ENCODE measurements around the gene HLF. TPM values are rescaled to one million over a fixed set of nuclear protein-coding genes. Genes with fewer than 3 reads are reported as not detected.

The HLF gene
- total and polyA plus RNA-seq, 10 of the 15 experiments (the other 5 are each of a cell fraction or from before 2014, with no cell fraction given), result 0.01 to 0.33 (median 0.20) TPM; not detected in 3

DNA sequence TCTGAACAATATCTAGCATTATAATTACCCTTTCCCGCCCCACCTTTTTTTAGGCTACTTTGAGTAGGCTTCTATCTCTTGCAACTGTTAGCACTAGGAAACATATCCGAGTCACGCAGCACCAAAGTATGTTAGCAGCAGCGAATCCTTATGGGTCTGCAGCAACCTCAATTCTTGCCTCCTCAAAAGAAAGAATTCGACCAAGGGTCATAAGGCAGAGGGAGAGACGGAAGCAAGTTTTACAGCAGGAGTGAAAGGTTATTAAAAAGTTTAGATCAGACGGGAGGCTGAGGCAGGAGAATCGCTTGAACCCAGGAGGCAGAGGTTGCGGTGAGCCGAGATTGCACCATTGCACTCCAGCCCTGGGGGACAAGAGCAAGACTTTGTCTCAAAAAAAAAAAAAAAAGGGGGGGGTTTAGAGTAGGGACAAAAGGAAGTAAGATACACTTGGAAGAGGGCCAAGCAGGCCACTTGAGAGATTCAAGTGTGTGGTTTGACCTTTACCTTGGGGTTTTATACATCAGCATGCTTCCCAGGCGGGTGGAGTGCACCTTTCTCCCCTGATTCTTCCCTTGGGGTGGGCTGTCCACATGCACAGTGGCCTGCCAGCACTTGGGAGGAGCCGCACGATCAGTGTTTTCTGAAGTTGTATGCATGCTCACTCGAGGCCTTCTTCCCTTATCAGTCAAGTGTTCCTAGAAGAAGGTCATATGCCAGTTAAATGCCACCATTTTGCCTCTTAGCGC lies 67.7 kb downstream of the HLF start:
- no peak overlapping the region for H3K4me2 ChIP-seq (ENCODE audit: control insufficient read depth, insufficient read depth)
- H3K79me2 ChIP-seq (ENCODE audit: control insufficient read depth, insufficient read depth, low read length), result no peaks in the 10 kb centered on the region
- in situ Hi-C loops (cut with MboI), result no loop called here
- FAIRE-seq, result no peak
- POLR2A ChIA-PET, result no interaction called here
- H3K36me3 ChIP-seq (ENCODE audit: control insufficient read depth in 2 of 2, insufficient read depth in 2 of 2, low read length in 1 of 2), result no peaks in the 10 kb centered on the region
- H2AFZ ChIP-seq (ENCODE audit: control insufficient read depth, low read depth, low read length), result no peak overlapping the region
- CTCF ChIA-PET, result no interaction called here
- no peaks in the 10 kb centered on the region for H3K9me3 ChIP-seq (replicated peaks; ENCODE audit: control insufficient read depth, insufficient read depth, low read length)
- RAD21 ChIA-PET (ENCODE audit: unreplicated experiment), result no interaction called here
- intact Hi-C loops (cut with micrococcal nuclease; ENCODE audit: unreplicated experiment), result no loop called here
- SMC1A ChIA-PET (ENCODE audit: uncharacterized antibody, unreplicated experiment), result no interaction called here
- H3K9ac ChIP-seq (ENCODE audit: control insufficient read depth, insufficient read depth, low read length), result no peak overlapping the region
- H3K4me1 ChIP-seq (ENCODE audit: control insufficient read depth, insufficient read depth, low read length), result no peaks in the 10 kb centered on the region
- TF ChIP-seq, protein P1, sequence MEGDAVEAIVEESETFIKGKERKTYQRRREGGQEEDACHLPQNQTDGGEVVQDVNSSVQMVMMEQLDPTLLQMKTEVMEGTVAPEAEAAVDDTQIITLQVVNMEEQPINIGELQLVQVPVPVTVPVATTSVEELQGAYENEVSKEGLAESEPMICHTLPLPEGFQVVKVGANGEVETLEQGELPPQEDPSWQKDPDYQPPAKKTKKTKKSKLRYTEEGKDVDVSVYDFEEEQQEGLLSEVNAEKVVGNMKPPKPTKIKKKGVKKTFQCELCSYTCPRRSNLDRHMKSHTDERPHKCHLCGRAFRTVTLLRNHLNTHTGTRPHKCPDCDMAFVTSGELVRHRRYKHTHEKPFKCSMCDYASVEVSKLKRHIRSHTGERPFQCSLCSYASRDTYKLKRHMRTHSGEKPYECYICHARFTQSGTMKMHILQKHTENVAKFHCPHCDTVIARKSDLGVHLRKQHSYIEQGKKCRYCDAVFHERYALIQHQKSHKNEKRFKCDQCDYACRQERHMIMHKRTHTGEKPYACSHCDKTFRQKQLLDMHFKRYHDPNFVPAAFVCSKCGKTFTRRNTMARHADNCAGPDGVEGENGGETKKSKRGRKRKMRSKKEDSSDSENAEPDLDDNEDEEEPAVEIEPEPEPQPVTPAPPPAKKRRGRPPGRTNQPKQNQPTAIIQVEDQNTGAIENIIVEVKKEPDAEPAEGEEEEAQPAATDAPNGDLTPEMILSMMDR (IDR thresholded peaks at IDR 0.05 in 2 of 3, conservative IDR thresholded peaks at IDR 0.05 in 1 of 3; ENCODE audit: control insufficient read depth in 2 of 3, extremely low read depth in 1 of 3, insufficient read depth in 1 of 3, low read depth in 3 of 3, low read length in 3 of 3), result no peak
- TF ChIP-seq CREB1 (IDR thresholded peaks at IDR 0.05; ENCODE audit: low read depth), result no peak
- TF ChIP-seq, protein P2, sequence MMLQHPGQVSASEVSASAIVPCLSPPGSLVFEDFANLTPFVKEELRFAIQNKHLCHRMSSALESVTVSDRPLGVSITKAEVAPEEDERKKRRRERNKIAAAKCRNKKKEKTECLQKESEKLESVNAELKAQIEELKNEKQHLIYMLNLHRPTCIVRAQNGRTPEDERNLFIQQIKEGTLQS (IDR thresholded peaks at IDR 0.05; ENCODE audit: borderline replicate concordance, extremely low read depth, low read depth, low read length), result no peak
- no peak for TF ChIP-seq NRF1 (conservative IDR thresholded peaks at IDR 0.05; ENCODE audit: low read depth, low read length)
- no peak for TF ChIP-seq SUZ12 (IDR thresholded peaks at IDR 0.05; ENCODE audit: unreplicated experiment)
- no peak overlapping the region for H3K27ac ChIP-seq (ENCODE audit: control insufficient read depth, insufficient read depth)
- H3K4me3 ChIP-seq, result no peak overlapping the region
- DNase-seq (ENCODE audit: low read depth, low spot score), result no peak
- ATAC-seq, result no peak
- BruUV-seq (replicated peaks), result no TSS peak
- WGBS (ENCODE audit: insufficient coverage, insufficient replicate concordance, low lambda C conversion rate, missing lambda C conversion rate), result 57% methylated on average over 15 of the region's 15 CpGs
- H4K20me1 ChIP-seq (ENCODE audit: control insufficient read depth, insufficient read depth), result no peaks in the 10 kb centered on the region
- no peaks in the 10 kb centered on the region; a peak in 2 of 4 replicates for H3K27me3 ChIP-seq (replicated peaks in 1 of 2; ENCODE audit: control insufficient read depth in 2 of 2, insufficient read depth in 2 of 2, low read length in 1 of 2)

All from GM12878 (cell line).